Measurements from ENCODE around the gene GAS7. TPM values are rescaled to one million over a fixed set of nuclear protein-coding genes. Genes with fewer than 3 reads are reported as not detected.

The GAS7 gene
- total RNA-seq, 1 experiment from 2014 or later = 4.1 TPM

DNA sequence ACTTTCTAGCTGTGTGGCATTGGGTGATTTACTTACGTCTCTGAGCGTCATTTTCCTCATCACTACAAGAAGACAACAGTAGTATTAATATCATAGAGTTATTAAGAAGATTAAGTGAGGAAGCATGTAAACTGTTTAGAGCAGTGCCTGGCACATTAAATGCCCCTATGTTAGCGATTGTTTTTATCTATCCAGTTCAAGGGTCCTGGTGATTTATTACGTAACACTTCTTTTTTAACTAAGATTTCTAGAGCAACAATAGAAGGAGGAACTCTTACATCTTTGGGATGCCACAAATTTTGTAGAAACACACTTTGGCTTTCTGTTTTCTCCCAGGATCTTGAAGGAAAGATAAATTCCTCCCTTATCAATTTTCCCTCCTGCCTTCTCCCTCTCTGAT lies 3.3 kb upstream of the GAS7 start:
- Histone ChIP-seq H4K20me1 (ENCODE audit: insufficient read depth) (no peaks in the 10 kb centered on the region), H3K79me2 (ENCODE audit: insufficient read depth, low read length) (no peaks in the 10 kb centered on the region), H2AFZ (ENCODE audit: low read depth, low read length, poor library complexity, severe bottlenecking) (no peak overlapping the region), H3K9me3 (ENCODE audit: control insufficient read depth in 1 of 2, insufficient read depth in 1 of 2, low read depth in 1 of 2, low read length in 2 of 2) (peaks cover 7 to 8% of the 10 kb centered on the region in 2 experiments; a peak in 1 of 4 replicates), H3K4me1 (ENCODE audit: control insufficient read depth in 1 of 2, insufficient read depth in 2 of 2, low read length in 2 of 2) (peaks cover 3 to 6% of the 10 kb centered on the region in 2 experiments; a peak in 3 of 4 replicates), H3K9me2 (ENCODE audit: insufficient read depth) (no peaks in the 10 kb centered on the region), H3K27me3 (ENCODE audit: insufficient read depth, low read length) (no peaks in the 10 kb centered on the region), H3K27ac (ENCODE audit: low read depth, low read length) (no peak overlapping the region), H3K36me3 (ENCODE audit: control insufficient read depth in 1 of 2, insufficient read depth in 2 of 2, low read length in 2 of 2) (no peaks in the 10 kb centered on the region), H3K9ac (ENCODE audit: low read length) (no peak overlapping the region), H3K4me3 (replicated peaks in 1 of 2; ENCODE audit: low read depth in 1 of 2, low read length in 2 of 2) (no peak overlapping the region), H3K4me2 (ENCODE audit: low read length) (no peak overlapping the region)
- DNase-seq (ENCODE audit: low read depth, low spot score) (no peak), ATAC-seq (no peak)
- ChIA-PET RAD21 (ENCODE audit: low non-redundant PET in 1 of 2, low total read pairs in 2 of 2, uncharacterized antibody in 2 of 2, unreplicated experiment in 2 of 2) (no interaction called here), POLR2A (no interaction called here), CTCF (no interaction called here)
- TF ChIP-seq ELF1 (IDR thresholded peaks at IDR 0.05; ENCODE audit: borderline replicate concordance, low read depth) (no peak), YY1 (IDR thresholded peaks at IDR 0.05; ENCODE audit: extremely low read depth, insufficient replicate concordance, low read depth, low read length) (no peak), POLR2A (IDR thresholded peaks at IDR 0.05; ENCODE audit: borderline replicate concordance, extremely low read depth, insufficient read depth, insufficient read length) (no peak), TCF7L2 (IDR thresholded peaks at IDR 0.05; ENCODE audit: borderline replicate concordance, extremely low read depth, insufficient read depth, insufficient read length) (no peak), CTCF (IDR thresholded peaks at IDR 0.05 in 2 of 3, conservative IDR thresholded peaks at IDR 0.05 in 1 of 3; ENCODE audit: borderline replicate concordance in 1 of 3, insufficient read depth in 1 of 3, low read depth in 2 of 3, low read length in 2 of 3) (no peak), JUND (IDR thresholded peaks at IDR 0.05) (no peak), SIN3A (IDR thresholded peaks at IDR 0.05; ENCODE audit: low read depth) (no peak), REST (IDR thresholded peaks at IDR 0.05; ENCODE audit: low read depth) (no peak), ZFX (IDR thresholded peaks at IDR 0.05) (no peak), EZH2phosphoT487 (IDR thresholded peaks at IDR 0.05; ENCODE audit: borderline replicate concordance) (no peak), CEBPB (IDR thresholded peaks at IDR 0.05; ENCODE audit: low read depth) (no peak), POLR2AphosphoS5 (IDR thresholded peaks at IDR 0.05; ENCODE audit: low read depth, low read length) (no peak), CBX3 (IDR thresholded peaks at IDR 0.05; ENCODE audit: low read depth) (no peak), ZNF274 (IDR thresholded peaks at IDR 0.05; ENCODE audit: low read depth, low read length) (no peak), MAX (IDR thresholded peaks at IDR 0.05) (no peak), EGR1 (IDR thresholded peaks at IDR 0.05; ENCODE audit: low read depth) (no peak), SRF (IDR thresholded peaks at IDR 0.05; ENCODE audit: low read depth) (no peak), FOSL1 (IDR thresholded peaks at IDR 0.05; ENCODE audit: low read depth) (no peak), SP1 (IDR thresholded peaks at IDR 0.05; ENCODE audit: low read depth) (no peak)
- TF ChIP-seq, protein P1, sequence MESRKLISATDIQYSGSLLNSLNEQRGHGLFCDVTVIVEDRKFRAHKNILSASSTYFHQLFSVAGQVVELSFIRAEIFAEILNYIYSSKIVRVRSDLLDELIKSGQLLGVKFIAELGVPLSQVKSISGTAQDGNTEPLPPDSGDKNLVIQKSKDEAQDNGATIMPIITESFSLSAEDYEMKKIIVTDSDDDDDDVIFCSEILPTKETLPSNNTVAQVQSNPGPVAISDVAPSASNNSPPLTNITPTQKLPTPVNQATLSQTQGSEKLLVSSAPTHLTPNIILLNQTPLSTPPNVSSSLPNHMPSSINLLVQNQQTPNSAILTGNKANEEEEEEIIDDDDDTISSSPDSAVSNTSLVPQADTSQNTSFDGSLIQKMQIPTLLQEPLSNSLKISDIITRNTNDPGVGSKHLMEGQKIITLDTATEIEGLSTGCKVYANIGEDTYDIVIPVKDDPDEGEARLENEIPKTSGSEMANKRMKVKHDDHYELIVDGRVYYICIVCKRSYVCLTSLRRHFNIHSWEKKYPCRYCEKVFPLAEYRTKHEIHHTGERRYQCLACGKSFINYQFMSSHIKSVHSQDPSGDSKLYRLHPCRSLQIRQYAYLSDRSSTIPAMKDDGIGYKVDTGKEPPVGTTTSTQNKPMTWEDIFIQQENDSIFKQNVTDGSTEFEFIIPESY (IDR thresholded peaks at IDR 0.05; ENCODE audit: extremely low read depth, insufficient replicate concordance, low read length) = no peak
- intact Hi-C loops (cut with micrococcal nuclease) = no loop called here
- no TSS peak for BruUV-seq (replicated peaks)

Measured in HCT116 (cell line).